Glutamatergic neuron (in vitro differentiated cells): ENCODE results near the gene PLXNA2. TPM values are rescaled to one million over a fixed set of nuclear protein-coding genes. Genes with fewer than 3 reads are reported as not detected.

ENCODE experiments used
- DNase-seq: peaks from one replicate; pipeline ENCODE4 v3.0.0; 2022
- H3K27ac Mint-ChIP-seq: one replicate; pipeline ENCODE4 v1.8.0; 2020; ENCODE audit warnings: mild to moderate bottlenecking, mixed read lengths, inconsistent platforms; ENCODE audit not compliant: unreplicated experiment
- H3K27me3 Mint-ChIP-seq: one replicate; pipeline ENCODE4 v1.8.0; 2020; ENCODE audit warnings: mild to moderate bottlenecking, moderate library complexity, mixed read lengths, inconsistent platforms; ENCODE audit not compliant: unreplicated experiment
- H3K36me3 Mint-ChIP-seq: one replicate; pipeline ENCODE4 v1.8.0; 2020; ENCODE audit warnings: mild to moderate bottlenecking, mixed read lengths, inconsistent platforms; ENCODE audit not compliant: unreplicated experiment
- H3K4me1 Mint-ChIP-seq: one replicate; pipeline ENCODE4 v1.8.0; 2020; ENCODE audit warnings: mild to moderate bottlenecking, low read depth, mixed read lengths, inconsistent platforms; ENCODE audit not compliant: unreplicated experiment
- H3K4me3 Mint-ChIP-seq: one replicate; pipeline ENCODE4 v1.8.0; 2020; ENCODE audit warnings: mild to moderate bottlenecking, mixed read lengths, inconsistent platforms; ENCODE audit not compliant: unreplicated experiment
- H3K9me3 Mint-ChIP-seq: one replicate; pipeline ENCODE4 v1.8.0; 2020; ENCODE audit warnings: mild to moderate bottlenecking, moderate library complexity, mixed read lengths, inconsistent platforms; ENCODE audit not compliant: unreplicated experiment
- CTCF ChIP-seq: fragments of 200-600 bp; sonication (generic); IDR thresholded peaks from one replicate; pipeline ENCODE4 v1.5.0; 2021; ENCODE audit not compliant: partially characterized antibody, unreplicated experiment
- total RNA-seq: library from RNA; stranded (reverse); fragmentation: NEBNext Ultra II Directional; extraction: Animal tissue kit (Norgen Biotek cat#: 25700); gene quantifications from one replicate; pipeline ENCODE4 v1.2.1, GENCODE V29; 2021; ENCODE audit not compliant: unreplicated experiment

The PLXNA2 gene
- total RNA-seq, 1 donor from 2014 or later: 66.0 TPM

DNA sequence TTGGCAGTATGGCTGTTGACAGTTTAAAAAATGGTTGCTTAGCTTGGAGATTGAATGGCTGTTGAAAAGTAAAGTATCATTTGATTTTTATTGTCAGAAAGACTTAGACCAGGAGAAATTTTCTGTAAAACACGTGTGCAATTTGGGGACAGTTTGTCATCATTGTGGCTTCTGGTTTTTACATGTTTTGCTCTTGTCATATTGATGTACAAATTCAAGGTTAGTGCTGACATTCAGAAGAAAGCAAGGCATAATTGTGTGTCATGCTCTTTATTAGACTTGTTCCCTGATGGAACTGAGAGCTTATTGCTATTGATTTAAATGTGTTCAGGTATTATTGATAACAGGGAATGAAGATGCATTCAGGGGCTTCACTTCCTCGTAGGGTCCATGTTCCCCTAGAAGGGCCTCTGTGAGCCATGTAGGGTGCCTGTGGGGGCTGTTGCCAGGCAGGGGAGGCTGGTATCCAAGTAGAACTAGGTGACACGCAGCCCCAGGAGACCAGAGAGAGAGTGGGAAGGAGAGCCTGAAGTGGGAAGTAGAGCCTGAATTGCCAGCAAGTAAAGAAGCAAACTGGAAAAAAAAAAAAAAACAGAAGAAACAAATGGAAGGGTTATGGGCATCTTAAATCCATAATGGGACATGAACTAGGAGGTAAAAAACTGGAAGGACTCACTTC is 32.7 kb upstream of the PLXNA2 start:
- H3K27ac Mint-ChIP-seq: no peak overlapping the region
- peaks cover 2% of the 10 kb centered on the region for H3K9me3 Mint-ChIP-seq
- DNase-seq: no peak
- H3K4me3 Mint-ChIP-seq: no peak overlapping the region
- peaks cover 5% of the 10 kb centered on the region for H3K27me3 Mint-ChIP-seq
- TF ChIP-seq CTCF: no peak
- H3K36me3 Mint-ChIP-seq: no peaks in the 10 kb centered on the region
- peaks cover 27% of the 10 kb centered on the region for H3K4me1 Mint-ChIP-seq

GRCh38 chr1:208275083-208275482 is 30.9 kb upstream of the PLXNA2 start:
- H3K27ac Mint-ChIP-seq: no peak overlapping the region
- TF ChIP-seq CTCF: no peak
- H3K4me1 Mint-ChIP-seq: peaks cover 36% of the 10 kb centered on the region
- H3K27me3 Mint-ChIP-seq: peaks cover 5% of the 10 kb centered on the region
- peaks cover 2% of the 10 kb centered on the region for H3K9me3 Mint-ChIP-seq
- H3K4me3 Mint-ChIP-seq: no peak overlapping the region
- DNase-seq: no peak
- no peaks in the 10 kb centered on the region for H3K36me3 Mint-ChIP-seq

DNA sequence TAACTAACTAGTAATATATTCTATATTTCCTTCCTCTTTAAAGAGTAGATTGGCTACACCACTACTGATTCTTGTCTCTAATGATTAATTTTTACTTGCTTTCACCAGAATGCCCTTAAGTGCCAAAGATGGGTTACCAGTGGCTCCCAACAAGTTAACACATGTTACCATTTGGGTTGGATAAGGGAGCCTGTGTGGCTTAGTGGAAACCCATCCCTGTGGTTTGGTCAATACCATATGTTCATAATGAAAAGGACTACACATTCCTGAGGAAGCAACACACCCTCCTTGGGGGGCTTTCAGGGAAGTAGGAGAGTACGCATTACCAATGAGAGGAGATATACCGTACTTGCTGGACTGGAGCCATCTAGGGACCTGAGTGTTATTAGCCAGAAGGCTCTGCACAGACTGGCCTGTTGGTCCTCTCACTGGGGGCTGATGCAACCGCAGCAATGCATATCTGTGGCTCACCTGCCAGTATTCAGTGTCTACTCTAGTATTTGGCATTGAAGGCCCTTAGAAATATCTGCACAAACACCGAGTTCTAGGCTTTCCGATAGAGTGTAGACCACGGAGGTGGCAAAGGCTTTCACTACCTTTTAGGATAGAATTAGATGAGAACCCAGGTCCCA is 29.3 kb upstream of the PLXNA2 start:
- no peak for TF ChIP-seq CTCF
- H3K27me3 Mint-ChIP-seq: peaks cover 12% of the 10 kb centered on the region
- H3K27ac Mint-ChIP-seq: peak overlapping the region; percentile 29
- H3K36me3 Mint-ChIP-seq: no peaks in the 10 kb centered on the region
- peaks cover 48% of the 10 kb centered on the region for H3K4me1 Mint-ChIP-seq
- DNase-seq: no peak
- no peak overlapping the region for H3K4me3 Mint-ChIP-seq
- peaks cover 2% of the 10 kb centered on the region for H3K9me3 Mint-ChIP-seq

DNA sequence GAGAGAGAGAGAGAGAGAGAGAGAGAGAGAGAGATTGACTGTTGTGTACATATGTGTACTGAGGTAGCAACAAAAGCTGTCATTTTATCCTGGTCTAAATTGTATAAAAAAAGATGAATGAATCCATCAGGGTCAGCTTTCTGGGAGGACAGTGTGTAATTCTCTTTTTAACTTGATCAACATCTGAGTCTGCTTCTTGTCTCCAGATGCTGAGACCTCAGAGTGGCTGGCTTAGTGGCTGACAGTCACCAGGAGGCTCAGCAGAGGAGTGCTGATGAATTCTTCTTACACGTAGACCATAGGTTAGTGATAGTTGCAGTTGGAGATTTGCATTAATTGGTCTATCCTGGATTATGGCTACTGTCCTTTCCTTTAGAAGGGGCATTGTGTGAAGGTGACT is 28.5 kb upstream of the PLXNA2 start:
- DNase-seq: no peak
- Mint-ChIP-seq H3K9me3 (peaks cover 2% of the 10 kb centered on the region), H3K36me3 (no peaks in the 10 kb centered on the region), H3K4me3 (no peak overlapping the region), H3K27ac (no peak overlapping the region), H3K27me3 (peaks cover 10% of the 10 kb centered on the region), H3K4me1 (peaks cover 54% of the 10 kb centered on the region)
- no peak for TF ChIP-seq CTCF

GRCh38 chr1:208272311-208272710 is 28.1 kb upstream of the PLXNA2 start:
- no peak for TF ChIP-seq CTCF
- H3K4me1 Mint-ChIP-seq: peaks cover 57% of the 10 kb centered on the region

More at GRCh38 chr1:208272311-208272710, 28.1 kb upstream of the PLXNA2 start:
- Mint-ChIP-seq H3K27me3 (peaks cover 8% of the 10 kb centered on the region), H3K36me3 (no peaks in the 10 kb centered on the region), H3K4me3 (no peak overlapping the region), H3K9me3 (peaks cover 2% of the 10 kb centered on the region), H3K27ac (peak overlapping the region; percentile 3)
- DNase-seq: no peak
